Ovary (tissue), 3 donors: Measurements from ENCODE around the gene PINK1.
"Not testable (repeated sequence)": the region's sequence is repeated elsewhere in the genome, so short reads cannot be mapped to it uniquely, and the experiment has no call there.

Experiments used
- POLR2A ChIP-seq: fragments of 450-650 bp; IDR thresholded peaks from one replicate; pipeline ENCODE4 v1.6.1; 2017; ENCODE audit warnings: antibody characterized with exemption, mild to moderate bottlenecking, moderate library complexity
- TF ChIP-seq, protein P1 (sequence below), 3 donors: fragments of 450-650 bp in 2 of 3; fragments of 200-600 bp in 1 of 3; IDR thresholded peaks; one replicate each; pipeline versions ENCODE4 v1.5.1 to v1.8.0; 2016 to 2022; ENCODE audit warnings: antibody characterized with exemption in 3 of 3, mild to moderate bottlenecking in 1 of 3
- donor health status: DM: no; HTN: no; CAD: no.

DNA sequence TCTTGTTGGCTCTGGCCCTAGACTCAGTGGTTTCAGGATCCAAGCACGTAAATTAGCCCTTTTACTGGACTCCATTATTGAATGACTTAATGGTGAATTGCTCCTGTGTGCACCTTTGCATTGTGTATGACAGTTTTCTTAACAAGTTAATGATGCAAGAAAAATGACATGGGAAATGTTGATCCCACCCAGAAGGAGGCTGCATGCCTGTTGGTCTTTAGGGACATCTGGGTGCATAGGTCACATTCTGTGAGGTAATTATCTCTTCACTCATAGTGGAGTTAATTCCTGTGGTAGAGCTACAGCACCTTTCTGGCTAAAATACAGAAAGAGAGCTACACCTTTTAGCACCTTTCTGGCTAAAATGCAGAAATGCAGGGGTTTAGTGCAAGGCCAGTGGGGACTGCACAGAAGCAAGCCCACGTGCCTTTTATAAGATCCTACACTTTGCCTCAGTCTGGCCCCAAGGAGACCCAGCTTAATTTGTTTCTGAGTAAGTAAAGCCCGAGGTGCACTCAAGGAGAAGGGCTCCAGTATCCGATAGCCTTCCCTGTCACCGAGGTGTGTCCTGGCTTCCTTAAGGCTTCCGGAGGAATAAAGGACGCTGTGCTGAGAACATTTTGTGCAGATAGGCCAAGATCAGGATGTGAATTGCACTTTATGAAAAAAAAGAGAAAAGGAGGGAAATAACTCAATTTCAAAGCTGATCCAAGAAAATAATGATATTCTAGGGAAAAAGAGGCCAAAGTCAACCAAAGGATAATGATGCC is 26.3 kb upstream of the PINK1 start:
- TF ChIP-seq, protein P1, sequence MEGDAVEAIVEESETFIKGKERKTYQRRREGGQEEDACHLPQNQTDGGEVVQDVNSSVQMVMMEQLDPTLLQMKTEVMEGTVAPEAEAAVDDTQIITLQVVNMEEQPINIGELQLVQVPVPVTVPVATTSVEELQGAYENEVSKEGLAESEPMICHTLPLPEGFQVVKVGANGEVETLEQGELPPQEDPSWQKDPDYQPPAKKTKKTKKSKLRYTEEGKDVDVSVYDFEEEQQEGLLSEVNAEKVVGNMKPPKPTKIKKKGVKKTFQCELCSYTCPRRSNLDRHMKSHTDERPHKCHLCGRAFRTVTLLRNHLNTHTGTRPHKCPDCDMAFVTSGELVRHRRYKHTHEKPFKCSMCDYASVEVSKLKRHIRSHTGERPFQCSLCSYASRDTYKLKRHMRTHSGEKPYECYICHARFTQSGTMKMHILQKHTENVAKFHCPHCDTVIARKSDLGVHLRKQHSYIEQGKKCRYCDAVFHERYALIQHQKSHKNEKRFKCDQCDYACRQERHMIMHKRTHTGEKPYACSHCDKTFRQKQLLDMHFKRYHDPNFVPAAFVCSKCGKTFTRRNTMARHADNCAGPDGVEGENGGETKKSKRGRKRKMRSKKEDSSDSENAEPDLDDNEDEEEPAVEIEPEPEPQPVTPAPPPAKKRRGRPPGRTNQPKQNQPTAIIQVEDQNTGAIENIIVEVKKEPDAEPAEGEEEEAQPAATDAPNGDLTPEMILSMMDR (IDR thresholded peaks at IDR 0.05) = not testable (repeated sequence)
- not testable (repeated sequence) for TF ChIP-seq POLR2A
